ENCODE results near the gene GLDC.
"Not testable (repeated sequence)": the region's sequence is repeated elsewhere in the genome, so short reads cannot be mapped to it uniquely, and the experiment has no call there.

The GLDC gene

GRCh38 chr9:6645355-6646292 lies at the start of gene GLDC:
GLDC (minus strand) TSS chr9:6645729; CDS start chr9:6645499, 230 bp downstream.
- Mint-ChIP-seq H3K27ac (no peak within 1 kb of the TSS), H3K36me3 (ENCODE audit: low read depth) (no peaks in the 10 kb centered on the region), H3K9me3 (no peaks in the 10 kb centered on the region), H3K27me3 (peaks cover 87% of the 10 kb centered on the region), H3K4me1 (ENCODE audit: low read depth) (peaks cover 23% of the 10 kb centered on the region), H3K4me3 (peak within 1 kb of the TSS; percentile 58)
- intact Hi-C loops (cut with micrococcal nuclease) = no loop called here

- Mint-ChIP-seq H3K27me3 (no peaks in the 10 kb centered on the region), H3K27ac (peak overlapping the region; percentile 88), H3K9me3 (no peaks in the 10 kb centered on the region), H3K4me3 (peak overlapping the region; percentile 20), H3K4me1 (ENCODE audit: low read depth) (peaks cover 24% of the 10 kb centered on the region), H3K36me3 (ENCODE audit: low read depth) (peaks cover 12% of the 10 kb centered on the region)
- intact Hi-C loops (cut with micrococcal nuclease) = no loop called here
These were observed 47.4 kb upstream of the GLDC start for GRCh38 chr9:6692881-6693361.

DNA sequence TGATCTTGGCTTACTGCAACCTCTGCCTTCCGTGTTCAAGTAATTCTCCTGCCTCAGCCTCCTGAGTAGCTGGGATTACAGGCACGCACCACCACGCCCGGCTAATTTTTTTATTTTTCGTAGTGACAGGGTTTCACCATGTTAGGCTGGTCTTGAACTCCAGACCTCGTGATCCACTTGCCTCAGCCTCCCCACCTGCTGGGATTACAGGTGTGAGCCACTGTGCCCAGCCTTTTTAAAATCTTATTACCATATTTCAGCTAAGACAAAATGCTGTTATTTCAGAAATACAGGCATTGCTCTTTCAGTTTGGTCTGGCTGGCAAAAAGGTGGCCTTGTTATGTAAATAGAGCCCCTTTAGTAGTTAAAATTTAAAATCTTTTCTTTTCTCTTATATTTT lies 46.9 kb upstream of the GLDC start:
- Mint-ChIP-seq H3K9me3 (no peaks in the 10 kb centered on the region), H3K4me3 (peak overlapping the region; percentile 20), H3K27ac (peak overlapping the region; percentile 88), H3K4me1 (ENCODE audit: low read depth) (peaks cover 24% of the 10 kb centered on the region), H3K27me3 (no peaks in the 10 kb centered on the region), H3K36me3 (ENCODE audit: low read depth) (peaks cover 12% of the 10 kb centered on the region)
- intact Hi-C loops (cut with micrococcal nuclease) = no loop called here

- peak overlapping the region; percentile 88 for H3K27ac Mint-ChIP-seq
- intact Hi-C loops (cut with micrococcal nuclease); H3K9me3 Mint-ChIP-seq; H3K4me3 Mint-ChIP-seq; H3K27me3 Mint-ChIP-seq: not testable (repeated sequence)
- peaks cover 12% of the 10 kb centered on the region for H3K36me3 Mint-ChIP-seq (ENCODE audit: low read depth)
- H3K4me1 Mint-ChIP-seq (ENCODE audit: low read depth) = peaks cover 29% of the 10 kb centered on the region
These were observed 45.1 kb upstream of the GLDC start for GRCh38 chr9:6690675-6691070.

DNA sequence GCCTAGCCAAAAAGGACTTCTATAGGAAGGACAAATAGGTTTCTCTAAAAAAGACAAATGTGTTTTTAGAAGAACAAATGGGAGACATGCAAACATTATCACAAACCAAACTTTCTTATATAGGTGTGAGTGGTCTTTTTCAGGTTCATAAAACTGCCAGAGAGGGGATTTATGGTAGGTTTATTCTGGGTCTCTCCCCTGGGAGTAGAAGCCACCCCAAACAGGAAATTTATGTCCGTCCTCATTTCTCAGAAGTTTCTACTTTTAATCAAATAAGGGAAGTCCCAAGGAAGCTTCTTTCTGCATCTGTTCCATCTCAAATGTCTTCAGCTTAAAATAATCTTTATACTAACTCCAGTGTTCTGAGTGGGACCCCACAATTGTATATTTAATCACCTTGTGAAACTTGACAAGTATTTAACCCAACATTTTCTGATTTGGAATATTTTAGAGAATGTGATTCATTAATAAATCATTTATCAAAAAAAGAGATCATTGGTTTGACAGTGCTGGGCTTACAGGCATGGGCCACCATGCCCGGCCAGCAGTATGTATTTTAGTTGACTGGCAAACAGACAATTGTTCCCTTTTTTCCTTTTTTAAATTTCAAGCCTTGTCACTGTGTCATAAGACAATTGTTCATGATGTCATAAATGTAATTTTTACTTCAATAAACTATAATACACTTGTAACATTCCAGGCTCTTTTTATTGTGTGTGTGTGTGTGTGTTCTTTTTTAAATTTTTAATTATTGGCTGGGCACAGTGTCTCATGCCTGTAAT lies 44.6 kb upstream of the GLDC start:
- H3K4me3 Mint-ChIP-seq = no peak overlapping the region
- H3K36me3 Mint-ChIP-seq (ENCODE audit: low read depth) = peaks cover 12% of the 10 kb centered on the region
- intact Hi-C loops (cut with micrococcal nuclease) = no loop called here
- no peaks in the 10 kb centered on the region for H3K27me3 Mint-ChIP-seq
- peak overlapping the region; percentile 88 for H3K27ac Mint-ChIP-seq
- peaks cover 29% of the 10 kb centered on the region for H3K4me1 Mint-ChIP-seq (ENCODE audit: low read depth)
- no peaks in the 10 kb centered on the region for H3K9me3 Mint-ChIP-seq

- H3K27ac Mint-ChIP-seq = no peak overlapping the region
- H3K9me3 Mint-ChIP-seq = no peaks in the 10 kb centered on the region
- H3K36me3 Mint-ChIP-seq (ENCODE audit: low read depth) = peaks cover 24% of the 10 kb centered on the region
- peaks cover 33% of the 10 kb centered on the region for H3K4me1 Mint-ChIP-seq (ENCODE audit: low read depth)
- intact Hi-C loops (cut with micrococcal nuclease) = no loop called here
- no peak overlapping the region for H3K4me3 Mint-ChIP-seq
- H3K27me3 Mint-ChIP-seq = no peaks in the 10 kb centered on the region
These were observed 41.7 kb upstream of the GLDC start for GRCh38 chr9:6687180-6687579.

- H3K36me3 Mint-ChIP-seq (ENCODE audit: low read depth) = peaks cover 30% of the 10 kb centered on the region
- H3K27me3 Mint-ChIP-seq = no peaks in the 10 kb centered on the region
- no peaks in the 10 kb centered on the region for H3K9me3 Mint-ChIP-seq
- peaks cover 33% of the 10 kb centered on the region for H3K4me1 Mint-ChIP-seq (ENCODE audit: low read depth)
- no peak overlapping the region for H3K4me3 Mint-ChIP-seq
- intact Hi-C loops (cut with micrococcal nuclease) = no loop called here
- H3K27ac Mint-ChIP-seq = peak overlapping the region; percentile 34
These were observed 40.9 kb upstream of the GLDC start for GRCh38 chr9:6686396-6686795.

DNA sequence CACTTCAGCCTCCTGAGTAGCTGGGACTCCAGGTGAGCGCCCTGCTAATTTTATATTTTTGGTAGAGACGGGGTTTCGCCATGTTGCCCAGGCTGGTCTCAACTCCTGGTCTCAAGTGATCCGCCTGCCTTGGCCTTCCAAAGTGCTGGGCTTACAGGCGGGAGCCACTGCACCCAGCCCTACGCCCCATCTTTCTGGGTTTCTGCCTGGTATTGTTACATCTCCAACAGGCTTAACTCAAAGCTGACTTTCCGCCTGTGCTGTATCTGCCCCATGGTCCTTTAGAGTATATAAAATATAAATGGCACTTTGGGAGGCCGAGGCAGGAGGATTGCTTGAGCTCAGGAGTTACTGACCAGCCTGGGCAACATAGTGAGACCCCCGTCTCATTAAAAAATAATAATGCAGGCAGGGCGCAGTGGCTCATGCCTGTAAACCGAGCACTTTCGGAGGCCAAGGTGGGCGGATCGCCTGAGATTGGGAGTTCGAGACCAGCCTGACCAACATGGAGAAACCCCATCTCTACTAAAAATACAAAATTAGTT lies 36.5 kb upstream of the GLDC start:
- Mint-ChIP-seq H3K27me3 (no peaks in the 10 kb centered on the region), H3K36me3 (ENCODE audit: low read depth) (peaks cover 28% of the 10 kb centered on the region), H3K9me3 (no peaks in the 10 kb centered on the region), H3K27ac (peak overlapping the region; percentile 100), H3K4me1 (ENCODE audit: low read depth) (peaks cover 28% of the 10 kb centered on the region), H3K4me3 (peak overlapping the region; percentile 97)
- intact Hi-C loops (cut with micrococcal nuclease) = loop anchor here (1.0 to 2.0 kb wide), 3 partner anchors 22 to 269 kb away; partner anchors contain the start of genes KDM4C and UHRF2

DNA sequence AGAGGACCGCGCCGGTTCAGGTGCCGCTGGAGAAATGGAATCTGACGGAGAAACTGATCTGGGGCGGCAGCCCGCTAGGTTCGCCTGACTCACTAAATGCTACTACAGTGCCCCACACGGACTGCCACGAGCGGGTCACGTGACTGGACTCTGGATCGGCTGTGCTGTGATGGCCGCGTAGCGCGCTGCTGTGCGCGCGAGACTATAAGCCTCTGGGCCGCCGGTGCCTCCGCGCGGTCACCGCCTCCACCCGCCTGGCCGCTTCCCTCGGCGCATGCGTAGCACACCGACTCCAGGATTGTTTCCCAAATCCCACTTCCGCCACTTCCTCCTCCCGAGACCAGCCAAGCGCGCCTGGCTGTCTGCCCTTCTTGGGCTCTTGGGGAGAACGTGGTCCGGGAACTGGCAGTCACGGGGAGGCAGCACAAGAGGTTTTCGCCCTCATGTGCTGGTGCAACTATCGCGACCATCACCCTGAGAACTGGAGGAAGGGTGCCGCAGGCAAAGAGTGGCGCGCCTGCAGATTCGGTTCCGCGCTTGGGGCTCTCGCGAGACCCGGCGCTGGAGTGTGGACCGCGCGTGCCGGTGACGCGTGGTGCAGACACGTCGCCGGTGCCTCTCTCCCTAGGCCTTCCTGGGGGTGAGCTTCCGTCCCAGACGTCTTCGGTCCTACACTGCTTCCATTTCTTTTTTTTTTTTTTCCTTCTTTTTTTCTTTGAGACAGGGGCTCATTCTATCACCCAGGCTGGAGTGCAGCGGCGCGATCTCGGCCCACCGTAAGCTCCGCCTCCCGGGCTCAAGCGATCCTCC lies 35.8 kb upstream of the GLDC start:
- H3K4me1 Mint-ChIP-seq (ENCODE audit: low read depth) = peaks cover 26% of the 10 kb centered on the region
- intact Hi-C loops (cut with micrococcal nuclease) = loop anchor here (1.0 to 2.0 kb wide), 3 partner anchors 23 to 269 kb away; partner anchors contain the start of genes KDM4C and UHRF2
- peak overlapping the region; percentile 100 for H3K27ac Mint-ChIP-seq
- no peaks in the 10 kb centered on the region for H3K27me3 Mint-ChIP-seq
- H3K9me3 Mint-ChIP-seq = no peaks in the 10 kb centered on the region
- peaks cover 28% of the 10 kb centered on the region for H3K36me3 Mint-ChIP-seq (ENCODE audit: low read depth)
- peak overlapping the region; percentile 97 for H3K4me3 Mint-ChIP-seq

DNA sequence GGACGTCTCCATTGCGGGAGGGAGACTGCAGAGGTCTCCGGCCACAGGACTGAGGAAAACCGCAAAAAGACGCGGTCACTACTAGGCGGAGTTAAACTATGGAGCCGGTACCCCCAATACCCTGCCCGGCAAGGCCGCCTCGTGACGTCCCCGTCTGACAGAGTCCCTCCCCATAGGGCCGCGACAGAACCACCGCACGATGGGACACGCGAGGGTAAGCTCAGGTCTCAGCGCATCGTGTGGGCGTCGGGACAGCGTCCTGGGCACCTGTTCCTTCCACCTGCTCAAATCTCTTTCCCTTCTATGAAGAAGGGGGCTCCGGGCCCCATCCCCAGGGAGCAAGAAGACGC lies 35.2 kb upstream of the GLDC start:
- peak overlapping the region; percentile 100 for H3K27ac Mint-ChIP-seq
- peak overlapping the region; percentile 97 for H3K4me3 Mint-ChIP-seq

GRCh38 chr9:6677803-6678202 lies 32.3 kb upstream of the GLDC start:
- Mint-ChIP-seq H3K9me3 (no peaks in the 10 kb centered on the region), H3K4me3 (no peak overlapping the region), H3K27ac (no peak overlapping the region), H3K27me3 (no peaks in the 10 kb centered on the region), H3K36me3 (ENCODE audit: low read depth) (peaks cover 19% of the 10 kb centered on the region), H3K4me1 (ENCODE audit: low read depth) (peaks cover 11% of the 10 kb centered on the region)
- intact Hi-C loops (cut with micrococcal nuclease) = no loop called here

More for the DNA sequence above, 35.2 kb upstream of the GLDC start:
- Mint-ChIP-seq H3K9me3 (no peaks in the 10 kb centered on the region), H3K4me1 (ENCODE audit: low read depth) (peaks cover 23% of the 10 kb centered on the region), H3K36me3 (ENCODE audit: low read depth) (peaks cover 28% of the 10 kb centered on the region), H3K27me3 (no peaks in the 10 kb centered on the region)
- intact Hi-C loops (cut with micrococcal nuclease) = loop anchor here (1.0 to 2.0 kb wide), 3 partner anchors 24 to 268 kb away; partner anchors contain the start of genes KDM4C and UHRF2

GRCh38 chr9:6676254-6676921 lies 30.9 kb upstream of the GLDC start:
- Mint-ChIP-seq H3K27ac (no peak overlapping the region), H3K4me1 (ENCODE audit: low read depth) (peaks cover 7% of the 10 kb centered on the region), H3K27me3 (no peaks in the 10 kb centered on the region), H3K4me3 (no peak overlapping the region), H3K9me3 (no peaks in the 10 kb centered on the region), H3K36me3 (ENCODE audit: low read depth) (peaks cover 10% of the 10 kb centered on the region)
- intact Hi-C loops (cut with micrococcal nuclease) = no loop called here

GRCh38 chr9:6675268-6675667 lies 29.7 kb upstream of the GLDC start:
- intact Hi-C loops (cut with micrococcal nuclease) = no loop called here
- H3K4me1 Mint-ChIP-seq (ENCODE audit: low read depth) = peaks cover 1% of the 10 kb centered on the region
- H3K27ac Mint-ChIP-seq = no peak overlapping the region
- H3K36me3 Mint-ChIP-seq (ENCODE audit: low read depth) = no peaks in the 10 kb centered on the region
- no peaks in the 10 kb centered on the region for H3K9me3 Mint-ChIP-seq
- no peaks in the 10 kb centered on the region for H3K27me3 Mint-ChIP-seq
- no peak overlapping the region for H3K4me3 Mint-ChIP-seq
